Measurements from ENCODE around the gene CAMK1D.

CAMK1D gene

DNA sequence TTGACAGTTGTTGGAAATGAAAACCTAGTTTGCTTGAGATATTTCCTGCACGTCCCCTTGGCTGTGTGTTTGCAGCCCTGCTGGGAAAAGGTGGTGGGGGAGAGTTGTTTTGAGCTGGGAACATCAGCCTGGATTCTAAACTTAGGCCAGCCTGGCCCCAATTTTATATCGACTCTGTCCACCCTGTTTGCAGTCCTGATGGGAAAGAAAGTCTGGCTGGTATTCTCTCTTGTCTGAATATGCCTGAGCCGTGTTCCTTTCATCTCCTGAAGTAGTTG is 473.5 kb downstream of the CAMK1D start:
- TF ChIP-seq, protein P1, sequence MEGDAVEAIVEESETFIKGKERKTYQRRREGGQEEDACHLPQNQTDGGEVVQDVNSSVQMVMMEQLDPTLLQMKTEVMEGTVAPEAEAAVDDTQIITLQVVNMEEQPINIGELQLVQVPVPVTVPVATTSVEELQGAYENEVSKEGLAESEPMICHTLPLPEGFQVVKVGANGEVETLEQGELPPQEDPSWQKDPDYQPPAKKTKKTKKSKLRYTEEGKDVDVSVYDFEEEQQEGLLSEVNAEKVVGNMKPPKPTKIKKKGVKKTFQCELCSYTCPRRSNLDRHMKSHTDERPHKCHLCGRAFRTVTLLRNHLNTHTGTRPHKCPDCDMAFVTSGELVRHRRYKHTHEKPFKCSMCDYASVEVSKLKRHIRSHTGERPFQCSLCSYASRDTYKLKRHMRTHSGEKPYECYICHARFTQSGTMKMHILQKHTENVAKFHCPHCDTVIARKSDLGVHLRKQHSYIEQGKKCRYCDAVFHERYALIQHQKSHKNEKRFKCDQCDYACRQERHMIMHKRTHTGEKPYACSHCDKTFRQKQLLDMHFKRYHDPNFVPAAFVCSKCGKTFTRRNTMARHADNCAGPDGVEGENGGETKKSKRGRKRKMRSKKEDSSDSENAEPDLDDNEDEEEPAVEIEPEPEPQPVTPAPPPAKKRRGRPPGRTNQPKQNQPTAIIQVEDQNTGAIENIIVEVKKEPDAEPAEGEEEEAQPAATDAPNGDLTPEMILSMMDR (IDR thresholded peaks at IDR 0.05; ENCODE audit: low read depth, low read length, missing control alignments) = no peak
- no peak overlapping the region for H3K4me3 ChIP-seq (ENCODE audit: low read depth, low read length)
- DNase-seq (ENCODE audit: low read depth) = no peak

DNA sequence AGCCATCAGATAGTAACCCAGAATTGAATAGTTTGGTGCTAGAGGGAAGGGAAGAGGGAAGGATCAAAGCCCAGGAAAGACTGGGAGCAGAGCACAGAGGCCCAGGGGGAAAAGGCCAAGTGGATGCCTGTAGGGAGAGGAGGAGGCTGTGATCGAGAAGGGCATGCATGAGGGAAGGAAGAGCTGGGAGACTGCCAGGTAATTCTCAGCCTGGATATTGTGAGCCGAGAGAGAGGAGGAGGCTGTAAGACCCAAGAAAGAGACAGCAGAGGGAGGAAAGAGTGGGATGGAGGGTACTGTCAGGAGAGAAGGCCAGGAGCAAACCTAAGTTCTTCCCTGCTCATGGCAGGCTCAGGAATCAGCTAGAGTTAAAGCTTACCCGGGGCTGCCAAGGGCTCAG is 474.0 kb downstream of the CAMK1D start:
- TF ChIP-seq, protein P1 (IDR thresholded peaks at IDR 0.05; ENCODE audit: low read depth, low read length, missing control alignments) = no peak
- H3K4me3 ChIP-seq (ENCODE audit: low read depth, low read length) = no peak overlapping the region
- no peak for DNase-seq (ENCODE audit: low read depth)

- TF ChIP-seq, protein P1 (IDR thresholded peaks at IDR 0.05; ENCODE audit: low read depth, low read length, missing control alignments) = no peak
- no peak for DNase-seq (ENCODE audit: low read depth)
- H3K4me3 ChIP-seq (ENCODE audit: low read depth, low read length) = no peak overlapping the region
Observed at GRCh38 chr10:12825260-12825849, 476.0 kb downstream of the CAMK1D start.

- H3K4me3 ChIP-seq (ENCODE audit: low read depth, low read length) = no peak overlapping the region
- DNase-seq (ENCODE audit: low read depth) = no peak
- TF ChIP-seq, protein P1 (IDR thresholded peaks at IDR 0.05; ENCODE audit: low read depth, low read length, missing control alignments) = no peak
Observed at GRCh38 chr10:12826800-12827372, 477.5 kb downstream of the CAMK1D start.

GRCh38 chr10:12828736-12829135 is 479.4 kb downstream of the CAMK1D start:
- DNase-seq (ENCODE audit: low read depth) = no peak

GRCh38 chr10:12829831-12830390 is 480.6 kb downstream of the CAMK1D start:
- no peak for DNase-seq (ENCODE audit: low read depth)
- H3K4me3 ChIP-seq (ENCODE audit: low read depth, low read length) = no peak overlapping the region
- TF ChIP-seq, protein P1 (IDR thresholded peaks at IDR 0.05; ENCODE audit: low read depth, low read length, missing control alignments) = no peak

More at GRCh38 chr10:12828736-12829135, 479.4 kb downstream of the CAMK1D start:
- TF ChIP-seq, protein P1 (IDR thresholded peaks at IDR 0.05; ENCODE audit: low read depth, low read length, missing control alignments) = no peak
- no peak overlapping the region for H3K4me3 ChIP-seq (ENCODE audit: low read depth, low read length)

GRCh38 chr10:12832096-12832495 is 482.7 kb downstream of the CAMK1D start:
- DNase-seq (ENCODE audit: low read depth) = no peak
- no peak overlapping the region for H3K4me3 ChIP-seq (ENCODE audit: low read depth, low read length)
- TF ChIP-seq, protein P1 (IDR thresholded peaks at IDR 0.05; ENCODE audit: low read depth, low read length, missing control alignments) = no peak
